SK-N-SH (cell line): ENCODE data around the gene MYL6B. TPM values are rescaled to one million over a fixed set of nuclear protein-coding genes. Genes with fewer than 3 reads are reported as not detected.

Experiments
- CTCF ChIA-PET: fragments of 300-600, 350-600 bp; formaldehyde crosslinking; extraction: SDS; loops from one replicate; lab custom pipeline; 2021; lab: Yijun Ruan, JAX
- POLR2A ChIA-PET: fragments of 350-600 bp; sonication (Branson Sonifier 250); formaldehyde crosslinking; extraction: SDS; loops from one replicate; lab custom pipeline; 2020; ENCODE audit warnings: antibody characterized with exemption, inconsistent platforms; lab: Yijun Ruan, JAX
- DNase-seq: peaks from one replicate; pipeline ENCODE4 v3.0.0; 2012
- H2AFZ ChIP-seq: fragments of 200-600 bp; sonication (generic); 2 replicates; pipeline ENCODE4 v1.8.1; 2016; ENCODE audit warnings: antibody characterized with exemption, mild to moderate bottlenecking, low read depth
- H3F3A ChIP-seq: fragments of 200-600 bp; sonication (generic); replicated peaks from 2 replicates; pipeline ENCODE3; 2016; ENCODE audit warnings: antibody characterized with exemption, mild to moderate bottlenecking; ENCODE audit not compliant: insufficient read depth
- H3K27ac ChIP-seq, 2 experiments: fragments of 200-500 bp in 1 of 2; fragments of 200-600 bp in 1 of 2; sonication (Bioruptor generic) in 1 of 2; sonication (generic), shearing (Covaris generic) in 1 of 2; 2 replicates each; pipeline versions ENCODE4 v1.5.1 to v1.6.1; 2014 to 2016; ENCODE audit warnings: low read depth in 2 of 2, inconsistent platforms in 1 of 2, low read length in 1 of 2, mild to moderate bottlenecking in 1 of 2, mixed read lengths in 1 of 2
- H3K27me3 ChIP-seq: fragments of 200-600 bp; sonication (generic), shearing (Covaris generic); 2 replicates; pipeline ENCODE4 v1.6.1; 2016; ENCODE audit warnings: mixed run types; ENCODE audit not compliant: insufficient read depth
- H3K36me3 ChIP-seq, 2 experiments: fragments of 200-500 bp in 1 of 2; fragments of 200-600 bp in 1 of 2; sonication (Bioruptor generic) in 1 of 2; sonication (generic) in 1 of 2; replicated peaks in 1 of 2; 2 replicates each; pipeline versions ENCODE3 to v1.5.1; 2014 to 2016; ENCODE audit warnings: low read length in 1 of 2, mild to moderate bottlenecking in 1 of 2; ENCODE audit not compliant: insufficient read depth in 2 of 2, control insufficient read depth in 1 of 2
- H3K4me1 ChIP-seq, 2 experiments: fragments of 200-500 bp in 1 of 2; fragments of 200-600 bp in 1 of 2; sonication (Bioruptor generic) in 1 of 2; sonication (generic), shearing (Covaris generic) in 1 of 2; 2 replicates each; pipeline versions ENCODE4 v1.5.1 to v1.6.1; 2014 to 2016; ENCODE audit warnings: low read depth in 1 of 2, low read length in 1 of 2, mixed run types in 1 of 2; ENCODE audit not compliant: insufficient read depth in 2 of 2, control insufficient read depth in 1 of 2
- H3K4me2 ChIP-seq: fragments of 200-600 bp; sonication (generic), shearing (Covaris generic); 2 replicates; pipeline ENCODE4 v1.6.1; 2017; ENCODE audit warnings: mixed run types
- H3K4me3 ChIP-seq, 2 experiments: fragments of 200-500 bp in 1 of 2; fragments of 200-600 bp in 1 of 2; sonication (Bioruptor generic) in 1 of 2; sonication (generic), shearing (Covaris generic) in 1 of 2; 2 replicates each; pipeline versions ENCODE4 v1.5.1 to v1.8.1; 2014 to 2016; ENCODE audit warnings: low read depth in 2 of 2, inconsistent platforms in 1 of 2, low read length in 1 of 2, mild to moderate bottlenecking in 1 of 2, mixed read lengths in 1 of 2, moderate library complexity in 1 of 2
- H3K79me2 ChIP-seq: fragments of 200-600 bp; sonication (generic); 2 replicates; pipeline ENCODE4 v1.8.1; 2017; ENCODE audit warnings: mild to moderate bottlenecking; ENCODE audit not compliant: insufficient read depth
- H3K9ac ChIP-seq: fragments of 200-600 bp; sonication (generic); 2 replicates; pipeline ENCODE4 v1.6.1; 2017; ENCODE audit warnings: mixed run types
- H3K9me2 ChIP-seq: fragments of 200-600 bp; sonication (generic); 2 replicates; pipeline ENCODE4 v1.6.1; 2017; ENCODE audit warnings: mixed run types
- H3K9me3 ChIP-seq: fragments of 200-600 bp; sonication (generic); 2 replicates; pipeline ENCODE4 v1.6.1; 2017; ENCODE audit warnings: mixed run types, mild to moderate bottlenecking, moderate library complexity
- H4K20me1 ChIP-seq: fragments of 200-600 bp; sonication (generic); 2 replicates; pipeline ENCODE4 v1.6.1; 2017; ENCODE audit warnings: mild to moderate bottlenecking, mixed run types; ENCODE audit not compliant: insufficient read depth
- FOXJ3 ChIP-seq: sonication (generic); formaldehyde crosslinking; IDR thresholded peaks from 2 replicates; pipeline ENCODE4 v1.5.1; 2020; ENCODE audit warnings: mild to moderate bottlenecking, missing genetic modification reagents
- MAX ChIP-seq: IDR thresholded peaks from 2 replicates; pipeline ENCODE4 v1.4.0; 2012; ENCODE audit warnings: low read depth
- MXI1 ChIP-seq: IDR thresholded peaks from 2 replicates; pipeline ENCODE4 v1.6.1; 2012; ENCODE audit warnings: mild to moderate bottlenecking, low read depth, low read length, improper control_type of control experiment
- NFIC ChIP-seq: IDR thresholded peaks from 2 replicates; pipeline ENCODE4 v1.4.0; 2012; ENCODE audit warnings: borderline replicate concordance
- POLR2AphosphoS5 ChIP-seq: IDR thresholded peaks from 2 replicates; pipeline ENCODE4 v1.6.1; 2012; ENCODE audit warnings: low read depth, low read length
- WGBS: methylation state at CpG from one replicate; pipeline ENCODE4 v1.1.6; 2017; ENCODE audit warnings: low lambda C conversion rate; 5-methylcytosine and 5-hydroxymethylcytosine counted together
- polyA plus RNA-seq, 3 experiments: library from polyadenylated mRNA; depleted of rRNA; stranded (reverse); fragments of >200 nt; gene quantifications; 2 replicates each; pipeline ENCODE4 v1.2.3, GENCODE V29; 2012
- TF ChIP-seq, protein P1 (sequence below): fragments of 200-600 bp; sonication (generic); IDR thresholded peaks from 2 replicates; pipeline ENCODE4 v1.6.1; 2017; ENCODE audit warnings: antibody characterized with exemption, mild to moderate bottlenecking, moderate library complexity
- TF ChIP-seq, protein P2 (sequence below): IDR thresholded peaks from 2 replicates; pipeline ENCODE4 v1.4.0; 2012; ENCODE audit warnings: low read depth, borderline replicate concordance

Gene MYL6B
- polyA plus RNA-seq, 1 of the 3 experiments (the other 2 are of a cell fraction) = 234 TPM

- Histone ChIP-seq H3K4me1 (peaks cover 18 to 21% of the 10 kb centered on the region in 2 experiments; a peak in 3 of 4 replicates), H4K20me1 (no peaks in the 10 kb centered on the region), H3K9me3 (no peaks in the 10 kb centered on the region), H3K36me3 (peaks cover 0 to 6% of the 10 kb centered on the region in 2 experiments), H3K4me2 (no peak overlapping the region), H3K27ac (peak overlapping the region in 1 of 2 experiments; percentile 21; a peak in 1 of 4 replicates), H3K27me3 (no peaks in the 10 kb centered on the region), H3K79me2 (peaks cover 21% of the 10 kb centered on the region), H3F3A (peaks cover 25% of the 10 kb centered on the region), H2AFZ (no peak overlapping the region), H3K4me3 (no peak overlapping the region), H3K9me2 (no peaks in the 10 kb centered on the region), H3K9ac (no peak overlapping the region)
- POLR2A ChIA-PET = no interaction called here
- TF ChIP-seq NFIC (peak; percentile 90), POLR2AphosphoS5 (no peak; the same call in 1 of the 2 replicates)
- WGBS = 66% methylated on average over 3 of the region's 3 CpGs
- CTCF ChIA-PET = interaction anchor here (1.2 to 2.2 kb wide), 2 partner anchors 25 to 39 kb away, joined by 5 to 9 read pairs; partner anchors contain the start of gene SMARCC2
- DNase-seq = no peak
These were observed 1.8 kb upstream of the MYL6B start for GRCh38 chr12:56150563-56150962.

DNA sequence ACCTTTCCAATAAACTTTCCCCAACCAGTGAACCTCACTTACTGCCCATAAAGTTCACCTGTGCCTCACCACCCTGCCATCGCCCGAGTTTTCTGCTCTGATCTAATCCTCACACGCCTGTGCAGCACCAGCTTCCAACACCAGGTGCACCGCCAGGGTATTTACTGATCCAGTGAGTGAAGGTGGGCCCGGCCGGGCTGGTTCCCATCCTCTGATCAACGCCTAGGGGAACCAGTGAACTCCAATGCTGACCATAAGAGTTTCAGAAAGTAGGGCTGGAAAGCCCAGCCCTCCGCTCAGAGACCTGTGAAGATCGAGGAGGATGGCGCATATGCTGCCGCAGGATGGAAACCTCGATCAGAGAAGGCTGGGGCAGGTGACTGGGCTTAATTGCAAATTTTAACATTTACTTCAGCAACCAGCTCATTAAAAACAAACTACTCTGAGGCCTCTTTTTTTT, 685 bp upstream of the MYL6B start:
- no peaks in the 10 kb centered on the region for H3K27me3 ChIP-seq
- H3K27ac ChIP-seq = peak overlapping the region; percentile 85 to 86
- H3K4me1 ChIP-seq = peaks cover 18 to 21% of the 10 kb centered on the region in 2 experiments; a peak in 3 of 4 replicates
- H3K79me2 ChIP-seq = peaks cover 26% of the 10 kb centered on the region
- TF ChIP-seq MXI1 = peak; percentile 57; the same call in 1 of the 2 replicates
- peak; percentile 20; the same call in 1 of the 2 replicates for TF ChIP-seq MAX
- no peak for TF ChIP-seq NFIC
- TF ChIP-seq, protein P1, sequence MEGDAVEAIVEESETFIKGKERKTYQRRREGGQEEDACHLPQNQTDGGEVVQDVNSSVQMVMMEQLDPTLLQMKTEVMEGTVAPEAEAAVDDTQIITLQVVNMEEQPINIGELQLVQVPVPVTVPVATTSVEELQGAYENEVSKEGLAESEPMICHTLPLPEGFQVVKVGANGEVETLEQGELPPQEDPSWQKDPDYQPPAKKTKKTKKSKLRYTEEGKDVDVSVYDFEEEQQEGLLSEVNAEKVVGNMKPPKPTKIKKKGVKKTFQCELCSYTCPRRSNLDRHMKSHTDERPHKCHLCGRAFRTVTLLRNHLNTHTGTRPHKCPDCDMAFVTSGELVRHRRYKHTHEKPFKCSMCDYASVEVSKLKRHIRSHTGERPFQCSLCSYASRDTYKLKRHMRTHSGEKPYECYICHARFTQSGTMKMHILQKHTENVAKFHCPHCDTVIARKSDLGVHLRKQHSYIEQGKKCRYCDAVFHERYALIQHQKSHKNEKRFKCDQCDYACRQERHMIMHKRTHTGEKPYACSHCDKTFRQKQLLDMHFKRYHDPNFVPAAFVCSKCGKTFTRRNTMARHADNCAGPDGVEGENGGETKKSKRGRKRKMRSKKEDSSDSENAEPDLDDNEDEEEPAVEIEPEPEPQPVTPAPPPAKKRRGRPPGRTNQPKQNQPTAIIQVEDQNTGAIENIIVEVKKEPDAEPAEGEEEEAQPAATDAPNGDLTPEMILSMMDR = peak; percentile 48; the same call in 1 of the 2 replicates
- TF ChIP-seq, protein P2, sequence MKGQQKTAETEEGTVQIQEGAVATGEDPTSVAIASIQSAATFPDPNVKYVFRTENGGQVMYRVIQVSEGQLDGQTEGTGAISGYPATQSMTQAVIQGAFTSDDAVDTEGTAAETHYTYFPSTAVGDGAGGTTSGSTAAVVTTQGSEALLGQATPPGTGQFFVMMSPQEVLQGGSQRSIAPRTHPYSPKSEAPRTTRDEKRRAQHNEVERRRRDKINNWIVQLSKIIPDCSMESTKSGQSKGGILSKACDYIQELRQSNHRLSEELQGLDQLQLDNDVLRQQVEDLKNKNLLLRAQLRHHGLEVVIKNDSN = no peak
- no peak for TF ChIP-seq FOXJ3 (CRISPR knock-in tag)
- 9% methylated on average over 12 of the region's 12 CpGs for WGBS
- peak overlapping the region; percentile 82 for H3K9ac ChIP-seq
- peaks cover 6 to 9% of the 10 kb centered on the region in 2 experiments for H3K36me3 ChIP-seq
- H3K4me3 ChIP-seq = peak overlapping the region; percentile 62 to 87
- no peaks in the 10 kb centered on the region for H3K9me3 ChIP-seq
- peak; percentile 71 for DNase-seq
- H3K9me2 ChIP-seq = no peaks in the 10 kb centered on the region
- peak overlapping the region; percentile 75 for H2AFZ ChIP-seq
- peak overlapping the region; percentile 95 for H3K4me2 ChIP-seq
- ChIA-PET POLR2A (interaction anchor here (0.7 to 1.6 kb wide), 6 partner anchors 9 to 48 kb away, joined by 3 to 6 read pairs (median 4); partner anchors contain the start of genes ESYT1 and ZC3H10), CTCF (interaction anchor here (0.7 to 1.6 kb wide), 16 partner anchors 9 to 70 kb away, joined by 3 to 14 read pairs (median 4); partner anchors contain the start of genes ESYT1, RNF41, SMARCC2 and ZC3H10)
- H3F3A ChIP-seq = peaks cover 19% of the 10 kb centered on the region
- no peaks in the 10 kb centered on the region for H4K20me1 ChIP-seq
